Activated CD4-positive, alpha-beta T cell treated with anti-CD3 and anti-CD28 coated beads, Interleukin-2, Interleukin-4, amounts not matched to agents 100 ng/mL and 50 ng/mL, durations not matched to agents 16 hours and 8 hours (primary cell): ENCODE results near the gene IRF6.

Source experiments
- DNase-seq: peaks from one replicate; pipeline ENCODE4 v3.0.0-alpha.2; 2020; ENCODE audit warnings: low spot score

Gene IRF6

GRCh38 chr1:209759829-209760359 lies 46.0 kb downstream of the IRF6 start:
- no peak for DNase-seq

GRCh38 chr1:209758400-209758799 lies 47.5 kb downstream of the IRF6 start:
- DNase-seq, result no peak

- peak; percentile 50 for DNase-seq
Observed at GRCh38 chr1:209756615-209757445, 49.1 kb downstream of the IRF6 start.

- DNase-seq, result peak; percentile 95
Observed at GRCh38 chr1:209755926-209756614, 49.9 kb downstream of the IRF6 start, which contains the start of gene TRAF3IP3. TSS of gene TRAF3IP3 (plus strand) at chr1:209756053. CDS start at chr1:209760040, 3,987 bp downstream.

GRCh38 chr1:209755256-209755655 lies 50.7 kb downstream of the IRF6 start:
- no peak for DNase-seq

- no peak for DNase-seq
Observed at GRCh38 chr1:209752890-209753289, 53.1 kb downstream of the IRF6 start.

GRCh38 chr1:209751627-209752231 lies 54.2 kb downstream of the IRF6 start:
- DNase-seq, result peak; percentile 94

GRCh38 chr1:209749670-209750323 lies 56.1 kb downstream of the IRF6 start:
- no peak for DNase-seq

GRCh38 chr1:209749205-209749604 lies 56.7 kb downstream of the IRF6 start:
- DNase-seq, result peak; percentile 58

- no peak for DNase-seq
Observed at GRCh38 chr1:209748620-209749019, 57.3 kb downstream of the IRF6 start.

- DNase-seq, result peak; percentile 96
Observed at GRCh38 chr1:209747580-209748262, 58.2 kb downstream of the IRF6 start.

- DNase-seq, result no peak
Observed at GRCh38 chr1:209746451-209747165, 59.3 kb downstream of the IRF6 start.

GRCh38 chr1:209743145-209743482 lies 62.8 kb downstream of the IRF6 start:
- no peak for DNase-seq

GRCh38 chr1:209742409-209743144 lies 63.4 kb downstream of the IRF6 start:
- DNase-seq, result no peak

- no peak for DNase-seq
Observed at GRCh38 chr1:209741889-209742288, 64.1 kb downstream of the IRF6 start.

GRCh38 chr1:209741193-209741592 lies 64.7 kb downstream of the IRF6 start:
- no peak for DNase-seq

- DNase-seq, result no peak
Observed at GRCh38 chr1:209738270-209738669, 67.7 kb downstream of the IRF6 start.

GRCh38 chr1:209737118-209737505 lies 68.8 kb downstream of the IRF6 start:
- no peak for DNase-seq

- DNase-seq, result no peak
Observed at GRCh38 chr1:209736490-209737117, 69.3 kb downstream of the IRF6 start.
